ENCODE data around the gene CCDC80.

- TF ChIP-seq BRF2 (IDR thresholded peaks at IDR 0.05; ENCODE audit: borderline replicate concordance, insufficient read depth, insufficient read length) = no peak
- TF ChIP-seq IRF2 (CRISPR knock-in tag; IDR thresholded peaks at IDR 0.05) = no peak
- no peak for TF ChIP-seq CTCF (IDR thresholded peaks at IDR 0.05 in 2 of 3, conservative IDR thresholded peaks at IDR 0.05 in 1 of 3; ENCODE audit: insufficient read depth in 2 of 3, low read depth in 1 of 3, low read length in 3 of 3)
- no peak for TF ChIP-seq GATAD2B (IDR thresholded peaks at IDR 0.05; ENCODE audit: borderline replicate concordance)
- TF ChIP-seq DACH1 (IDR thresholded peaks at IDR 0.05; ENCODE audit: partially characterized antibody) = no peak
- TF ChIP-seq MAZ (CRISPR knock-in tag; conservative IDR thresholded peaks at IDR 0.05 in 1 of 2, IDR thresholded peaks at IDR 0.05 in 1 of 2) = no peak
- TF ChIP-seq CHD2 (IDR thresholded peaks at IDR 0.05; ENCODE audit: low read depth, low read length) = no peak
- TF ChIP-seq SP2 (IDR thresholded peaks at IDR 0.05; ENCODE audit: extremely low read depth, low read depth, low read length, poor library complexity, severe bottlenecking) = no peak
- TF ChIP-seq DNMT1 (IDR thresholded peaks at IDR 0.05) = no peak
- TF ChIP-seq SETDB1 (IDR thresholded peaks at IDR 0.05; ENCODE audit: low read length) = no peak
- TF ChIP-seq HDAC2 (IDR thresholded peaks at IDR 0.05) = no peak
- TF ChIP-seq ZNF232 (CRISPR knock-in tag; IDR thresholded peaks at IDR 0.05) = no peak
Observed at GRCh38 chr3:112667599-112667998, 26.7 kb upstream of the CCDC80 start.

Measured in K562 (cell line).